HG03520 (cell line): Measurements from ENCODE around the gene PRKAR2B.
"Not testable (repeated sequence)": the region's sequence is repeated elsewhere in the genome, so short reads cannot be mapped to it uniquely, and the experiment has no call there.

Source experiments
- ATAC-seq: cut with Tn5 transposase; IDR thresholded peaks from one replicate; pipeline ENCODE4 v1.9.1; 2021; ENCODE audit warnings: mild to moderate bottlenecking, moderate library complexity; ENCODE audit not compliant: unreplicated experiment

The PRKAR2B gene

DNA sequence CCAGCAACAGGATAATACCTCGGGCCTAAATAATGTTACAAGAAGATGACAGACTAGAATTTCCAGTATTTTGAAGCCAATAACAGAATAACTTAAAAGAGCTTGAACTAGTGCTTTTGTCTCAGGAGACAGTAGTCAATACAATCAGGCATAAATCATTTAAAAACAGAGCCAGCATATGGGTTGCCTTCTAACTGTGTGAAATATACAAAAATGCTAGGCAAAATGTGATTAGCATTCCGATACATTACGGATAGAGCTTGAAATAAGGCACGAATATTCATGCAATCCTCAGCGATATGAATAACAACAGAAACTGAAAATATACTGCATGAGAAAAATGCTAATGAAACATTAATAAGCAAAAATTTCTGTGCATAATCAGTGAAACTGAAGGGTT is 18.3 kb upstream of the PRKAR2B start:
- ATAC-seq = no peak

- no peak for ATAC-seq
Measured at GRCh38 chr7:107027208-107027607, 17.3 kb upstream of the PRKAR2B start.

DNA sequence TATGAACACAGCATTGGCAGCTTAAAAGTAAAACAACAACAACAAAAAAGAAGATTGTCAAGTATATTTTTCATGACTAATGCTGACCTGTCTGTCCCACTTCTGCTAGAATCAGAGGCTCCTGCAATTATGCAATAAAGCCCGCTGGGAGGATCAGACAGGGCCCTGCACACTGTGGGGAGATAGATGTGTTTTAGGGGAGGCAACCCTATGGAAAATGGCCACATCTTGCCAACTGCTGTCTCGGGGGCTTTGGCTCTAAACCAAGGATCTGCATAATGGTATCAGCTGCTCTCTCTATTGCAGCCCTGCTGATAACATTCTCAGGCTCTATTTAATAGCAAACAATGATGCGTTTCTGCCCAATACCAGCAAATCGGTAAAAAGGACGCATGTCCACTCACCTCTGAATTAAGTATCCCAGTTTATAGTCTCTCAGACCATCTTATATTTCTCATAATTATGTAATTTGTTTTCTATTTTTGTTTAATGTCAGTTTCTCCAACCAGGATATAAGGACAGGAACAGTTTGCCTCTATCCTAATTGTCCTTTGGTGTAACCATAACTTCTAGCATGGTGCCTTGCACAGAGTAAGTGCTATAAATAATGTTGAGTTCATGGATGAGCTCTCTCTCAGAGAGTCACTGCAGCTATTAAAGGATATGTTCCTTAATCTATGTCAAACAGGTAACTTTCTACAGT is 15.3 kb upstream of the PRKAR2B start:
- no peak for ATAC-seq

DNA sequence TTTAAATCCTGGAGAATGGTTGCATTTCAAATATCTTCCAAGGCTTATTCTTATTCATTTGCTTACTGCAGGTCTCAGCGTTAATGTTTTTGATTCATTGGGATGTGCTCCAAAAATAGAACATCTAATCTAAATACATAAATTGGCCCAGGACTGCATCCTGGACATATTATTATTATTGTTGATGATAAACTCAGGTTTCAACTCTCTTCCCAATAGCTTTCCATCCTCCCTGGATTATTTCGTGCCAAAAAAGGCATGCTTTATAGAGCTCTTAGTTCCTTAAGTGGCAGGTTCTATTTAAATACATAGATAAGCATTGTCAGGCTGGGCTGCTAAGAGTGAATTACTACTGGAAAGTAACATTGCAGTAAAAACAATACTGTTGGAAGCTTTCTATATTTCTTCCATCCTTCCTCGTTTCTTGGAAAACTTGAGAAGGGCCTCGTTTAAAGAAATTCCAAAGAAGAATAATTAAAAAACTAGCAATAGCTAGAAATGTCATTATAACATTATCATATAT is 14.7 kb upstream of the PRKAR2B start:
- ATAC-seq = no peak

DNA sequence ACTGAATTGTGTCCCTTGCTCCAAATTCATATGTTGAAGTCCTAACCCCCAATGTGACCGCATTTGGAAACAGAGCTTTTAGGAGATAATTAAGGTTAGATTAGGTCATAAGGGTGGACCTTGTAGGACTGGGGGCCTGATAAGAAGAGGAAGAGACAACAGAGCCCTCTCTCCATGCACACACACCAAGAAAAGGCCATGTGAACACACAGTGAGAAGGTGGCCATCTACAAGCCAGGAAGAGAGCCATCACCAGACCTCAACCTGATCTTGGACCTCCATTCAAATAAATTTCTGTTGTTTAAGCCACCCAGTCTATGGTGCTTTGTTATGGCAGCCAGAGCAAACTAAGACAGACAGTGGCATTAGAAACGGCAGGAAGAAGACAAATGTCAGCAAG is 12.5 kb upstream of the PRKAR2B start:
- ATAC-seq = no peak

- ATAC-seq = no peak
Measured at GRCh38 chr7:107032720-107033438, 11.6 kb upstream of the PRKAR2B start.

- no peak for ATAC-seq
Measured at GRCh38 chr7:107034553-107034952, 10.0 kb upstream of the PRKAR2B start.

- ATAC-seq = no peak
Measured at GRCh38 chr7:107035446-107035845, 9.1 kb upstream of the PRKAR2B start.

GRCh38 chr7:107036535-107036934 is 8.0 kb upstream of the PRKAR2B start:
- ATAC-seq = no peak

GRCh38 chr7:107037717-107038603 is 6.5 kb upstream of the PRKAR2B start:
- no peak for ATAC-seq

GRCh38 chr7:107039199-107039900 is 5.2 kb upstream of the PRKAR2B start:
- ATAC-seq = no peak

GRCh38 chr7:107041097-107041496 is 3.4 kb upstream of the PRKAR2B start:
- no peak for ATAC-seq

DNA sequence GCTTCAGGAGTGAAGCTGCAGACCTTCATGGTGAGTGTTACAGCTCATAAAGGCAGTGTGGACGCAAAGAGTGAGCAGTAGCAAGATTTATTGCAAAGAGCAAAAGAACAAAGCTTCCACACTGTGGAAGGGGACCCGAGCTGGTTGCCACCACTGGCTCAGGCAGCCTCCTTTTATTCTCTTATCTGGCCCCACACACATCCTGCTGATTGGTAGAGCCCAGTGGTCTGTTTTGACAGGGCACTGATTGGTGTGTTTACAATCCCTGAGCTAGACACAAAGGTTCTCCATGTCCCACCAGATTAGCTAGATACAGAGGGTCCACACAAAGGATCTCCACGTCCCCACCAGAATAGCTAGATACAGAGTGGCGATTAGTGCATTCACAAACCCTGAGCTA is 2.7 kb upstream of the PRKAR2B start:
- ATAC-seq = not testable (repeated sequence)

GRCh38 chr7:107042326-107042910 is 2.1 kb upstream of the PRKAR2B start:
- ATAC-seq = not testable (repeated sequence)

GRCh38 chr7:107043491-107043890 is 1.0 kb upstream of the PRKAR2B start:
- ATAC-seq = no peak

DNA sequence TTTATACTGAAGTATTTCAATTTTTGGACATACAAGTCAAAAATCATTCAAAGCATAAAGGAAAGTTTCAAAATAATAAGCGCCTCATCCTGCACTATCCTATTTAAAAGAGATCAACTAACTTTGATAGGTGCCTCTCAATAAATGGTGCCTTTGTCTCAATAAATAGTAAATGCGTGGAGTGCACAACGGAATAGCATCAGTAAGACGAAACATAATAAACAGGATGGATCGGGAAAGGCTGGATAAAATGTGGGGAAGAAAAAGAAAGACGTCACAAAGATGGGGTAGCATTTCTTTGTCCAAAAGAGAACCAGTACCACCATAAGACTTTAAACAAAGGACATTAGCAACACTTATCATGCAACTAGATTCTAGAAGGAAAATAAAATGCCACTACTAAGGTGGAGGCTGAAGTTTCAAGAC is 571 bp upstream of the PRKAR2B start:
- no peak for ATAC-seq

- no peak for ATAC-seq
Measured at GRCh38 chr7:107045195-107045960, 873 bp downstream of the PRKAR2B start.

GRCh38 chr7:107045980-107046379 is 1.5 kb downstream of the PRKAR2B start:
- no peak for ATAC-seq

DNA sequence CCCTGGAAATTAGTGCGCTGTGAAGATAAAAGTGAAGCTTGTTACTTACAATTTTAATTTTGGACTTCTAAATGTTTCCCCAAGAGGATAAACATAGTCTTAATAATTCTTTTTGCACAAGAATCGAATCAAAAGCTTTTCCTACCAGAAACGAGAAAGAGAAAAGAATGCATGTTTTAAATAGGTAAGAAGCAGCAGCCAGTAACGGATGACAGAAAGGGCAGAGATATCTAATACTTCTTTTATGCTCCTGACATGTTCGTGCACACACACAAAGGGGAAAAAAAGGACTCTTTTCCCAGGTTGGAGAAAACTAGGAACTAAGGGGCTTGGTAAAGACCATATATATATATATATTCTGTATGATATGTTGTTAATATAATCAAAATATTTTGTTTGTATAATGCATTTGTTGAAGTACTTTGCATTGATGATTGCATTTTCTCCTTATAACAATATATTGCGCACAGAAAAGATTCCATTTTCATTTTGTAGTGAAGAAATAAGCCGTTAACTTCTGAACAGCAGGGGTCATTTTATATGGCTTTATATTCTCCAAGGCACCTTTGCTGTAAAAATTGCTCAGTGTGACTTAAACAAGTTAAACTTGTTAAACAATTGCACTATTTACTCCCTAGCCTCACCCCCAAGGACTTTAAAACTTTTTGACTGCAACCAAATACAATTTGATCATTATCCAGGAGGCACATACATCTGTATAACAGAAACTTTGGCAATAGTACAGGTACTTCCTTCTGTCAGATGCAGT is 2.2 kb downstream of the PRKAR2B start:
- no peak for ATAC-seq
